ENCODE results near the gene EPHB1. TPM values are rescaled to one million over a fixed set of nuclear protein-coding genes. Genes with fewer than 3 reads are reported as not detected.
A peak's percentile ranks its signal among the peaks of the same experiment; 100 is the strongest.

EPHB1 gene
- total RNA-seq, 4 donors from 2014 or later: 11.1 to 14.2 (median 13.0) TPM

DNA sequence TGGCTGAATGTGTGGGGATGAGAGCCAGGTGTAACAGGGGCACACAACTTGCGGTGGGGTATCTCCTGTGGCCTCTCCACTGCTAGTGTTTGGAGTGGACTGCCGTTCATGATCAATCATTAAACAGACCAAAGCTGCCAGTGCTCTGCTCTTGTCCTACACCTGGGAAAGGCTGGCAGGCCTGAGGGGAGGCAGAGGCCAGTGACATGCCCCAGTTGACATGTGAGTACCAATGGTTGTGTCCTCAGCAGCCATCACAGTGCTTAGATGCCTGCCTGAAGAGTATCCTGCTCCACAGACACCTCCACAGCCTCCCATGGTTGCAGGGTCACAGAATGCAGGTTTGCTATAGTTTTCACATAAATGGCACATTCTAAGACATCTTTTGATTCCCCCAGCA, 348.4 kb downstream of the EPHB1 start:
- intact Hi-C loops (cut with DNase I; ENCODE audit: low total_unique reads): no loop called here
- H3K4me3 ChIP-seq (ENCODE audit: low read depth, poor library complexity, severe bottlenecking): no peak overlapping the region
- whole genome bisulfite sequencing, 2 donors: 90 to 96% methylated on average over 2 of the region's 2 CpGs

DNA sequence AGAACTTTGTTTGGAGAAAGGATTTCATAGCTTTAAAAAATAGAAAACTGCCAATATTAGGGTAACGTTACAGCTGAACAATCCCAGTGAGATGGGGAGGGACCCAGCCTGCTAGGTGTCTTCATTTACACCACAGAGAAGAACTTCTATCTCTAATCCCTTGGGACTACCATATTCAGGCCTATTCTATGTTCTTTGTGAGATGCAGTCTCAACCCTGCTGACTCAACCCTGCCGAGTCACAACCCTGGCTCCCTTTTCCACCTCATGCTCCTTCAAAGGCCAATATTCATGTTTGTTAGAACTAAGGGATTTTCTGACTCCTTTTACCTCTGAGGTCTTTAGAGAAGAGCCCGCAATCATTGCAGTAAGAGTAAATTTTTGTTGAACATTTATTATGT, 350.5 kb downstream of the EPHB1 start:
- intact Hi-C loops (cut with DNase I; ENCODE audit: low total_unique reads): no loop called here
- no peak overlapping the region for H3K4me3 ChIP-seq (ENCODE audit: low read depth, poor library complexity, severe bottlenecking)
- WGBS, 2 donors: 87 to 90% methylated on average over 3 of the region's 3 CpGs
- no peak for TF ChIP-seq POLR2A (IDR thresholded peaks at IDR 0.05)
- TF ChIP-seq, protein P1, sequence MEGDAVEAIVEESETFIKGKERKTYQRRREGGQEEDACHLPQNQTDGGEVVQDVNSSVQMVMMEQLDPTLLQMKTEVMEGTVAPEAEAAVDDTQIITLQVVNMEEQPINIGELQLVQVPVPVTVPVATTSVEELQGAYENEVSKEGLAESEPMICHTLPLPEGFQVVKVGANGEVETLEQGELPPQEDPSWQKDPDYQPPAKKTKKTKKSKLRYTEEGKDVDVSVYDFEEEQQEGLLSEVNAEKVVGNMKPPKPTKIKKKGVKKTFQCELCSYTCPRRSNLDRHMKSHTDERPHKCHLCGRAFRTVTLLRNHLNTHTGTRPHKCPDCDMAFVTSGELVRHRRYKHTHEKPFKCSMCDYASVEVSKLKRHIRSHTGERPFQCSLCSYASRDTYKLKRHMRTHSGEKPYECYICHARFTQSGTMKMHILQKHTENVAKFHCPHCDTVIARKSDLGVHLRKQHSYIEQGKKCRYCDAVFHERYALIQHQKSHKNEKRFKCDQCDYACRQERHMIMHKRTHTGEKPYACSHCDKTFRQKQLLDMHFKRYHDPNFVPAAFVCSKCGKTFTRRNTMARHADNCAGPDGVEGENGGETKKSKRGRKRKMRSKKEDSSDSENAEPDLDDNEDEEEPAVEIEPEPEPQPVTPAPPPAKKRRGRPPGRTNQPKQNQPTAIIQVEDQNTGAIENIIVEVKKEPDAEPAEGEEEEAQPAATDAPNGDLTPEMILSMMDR (IDR thresholded peaks at IDR 0.05): no peak
- no peak for DNase-seq (ENCODE audit: low spot score in 2 of 2)

More for the DNA sequence above, 348.4 kb downstream of the EPHB1 start:
- no peak for TF ChIP-seq POLR2A (IDR thresholded peaks at IDR 0.05)
- TF ChIP-seq, protein P1 (IDR thresholded peaks at IDR 0.05): no peak
- no peak for DNase-seq (ENCODE audit: low spot score in 2 of 2)

DNA sequence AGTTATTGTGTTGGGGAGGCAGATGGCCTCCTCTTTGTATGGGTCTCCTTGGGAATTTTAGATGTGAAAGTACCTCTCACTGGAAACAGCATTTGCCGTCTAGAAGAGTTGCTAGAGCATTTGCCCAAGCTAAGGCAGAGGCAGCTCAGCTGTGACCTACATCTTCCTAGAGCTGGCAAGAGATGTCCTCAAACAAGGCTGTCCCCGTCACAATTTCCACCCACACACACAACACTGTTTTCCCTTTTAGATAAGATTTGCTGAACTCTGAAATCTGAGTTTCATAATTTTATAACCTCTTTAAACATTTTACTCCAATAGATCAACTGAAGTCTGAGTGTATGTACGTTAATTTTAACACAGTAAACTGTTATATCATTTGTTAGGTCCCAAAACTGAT, 352.6 kb downstream of the EPHB1 start:
- WGBS, 2 donors: 56 to 65% methylated on average over 3 of the region's 3 CpGs
- H3K4me3 ChIP-seq (ENCODE audit: low read depth, poor library complexity, severe bottlenecking): no peak overlapping the region
- peak in 1 of 2 donors; percentile 20 for DNase-seq (ENCODE audit: low spot score in 2 of 2)
- TF ChIP-seq, protein P1 (IDR thresholded peaks at IDR 0.05): no peak
- no peak for TF ChIP-seq POLR2A (IDR thresholded peaks at IDR 0.05)
- intact Hi-C loops (cut with DNase I; ENCODE audit: low total_unique reads): no loop called here

DNA sequence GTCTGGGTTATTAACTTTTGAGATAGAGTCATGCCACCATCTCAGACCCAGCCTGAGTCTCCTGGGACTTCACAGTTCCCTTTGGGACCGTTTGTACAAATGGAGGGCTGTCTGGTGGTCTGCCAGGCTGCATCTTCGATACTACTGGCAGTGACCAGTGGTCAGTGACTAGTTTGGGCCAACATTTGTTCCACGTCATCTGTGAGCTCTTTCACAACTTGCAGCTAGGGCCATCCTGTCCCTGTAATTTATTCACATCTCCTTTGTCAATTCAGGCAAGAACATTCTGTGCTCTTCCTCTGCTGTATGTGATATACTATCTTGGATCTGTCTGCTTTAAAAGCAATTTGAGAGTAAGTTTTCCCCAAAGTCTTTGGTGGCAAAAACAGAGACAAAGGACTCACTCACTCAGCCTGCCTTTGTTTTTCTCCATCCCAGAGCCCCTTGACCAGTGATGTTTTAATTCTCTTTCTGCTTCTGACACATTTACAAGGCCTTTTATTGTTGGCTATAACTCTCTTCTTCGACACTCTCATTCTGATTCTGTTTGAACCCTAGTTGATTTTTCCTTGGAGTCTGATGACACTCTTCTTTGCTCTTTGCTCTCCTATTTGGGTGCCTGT, 353.4 kb downstream of the EPHB1 start:
- TF ChIP-seq POLR2A (IDR thresholded peaks at IDR 0.05): no peak
- TF ChIP-seq, protein P1 (IDR thresholded peaks at IDR 0.05): no peak
- intact Hi-C loops (cut with DNase I; ENCODE audit: low total_unique reads): no loop called here
- 45 to 55% methylated on average over 4 of the region's 4 CpGs for WGBS, 2 donors
- no peak overlapping the region for H3K4me3 ChIP-seq (ENCODE audit: low read depth, poor library complexity, severe bottlenecking)
- peak in 1 of 2 donors; percentile 47 for DNase-seq (ENCODE audit: low spot score in 2 of 2)

DNA sequence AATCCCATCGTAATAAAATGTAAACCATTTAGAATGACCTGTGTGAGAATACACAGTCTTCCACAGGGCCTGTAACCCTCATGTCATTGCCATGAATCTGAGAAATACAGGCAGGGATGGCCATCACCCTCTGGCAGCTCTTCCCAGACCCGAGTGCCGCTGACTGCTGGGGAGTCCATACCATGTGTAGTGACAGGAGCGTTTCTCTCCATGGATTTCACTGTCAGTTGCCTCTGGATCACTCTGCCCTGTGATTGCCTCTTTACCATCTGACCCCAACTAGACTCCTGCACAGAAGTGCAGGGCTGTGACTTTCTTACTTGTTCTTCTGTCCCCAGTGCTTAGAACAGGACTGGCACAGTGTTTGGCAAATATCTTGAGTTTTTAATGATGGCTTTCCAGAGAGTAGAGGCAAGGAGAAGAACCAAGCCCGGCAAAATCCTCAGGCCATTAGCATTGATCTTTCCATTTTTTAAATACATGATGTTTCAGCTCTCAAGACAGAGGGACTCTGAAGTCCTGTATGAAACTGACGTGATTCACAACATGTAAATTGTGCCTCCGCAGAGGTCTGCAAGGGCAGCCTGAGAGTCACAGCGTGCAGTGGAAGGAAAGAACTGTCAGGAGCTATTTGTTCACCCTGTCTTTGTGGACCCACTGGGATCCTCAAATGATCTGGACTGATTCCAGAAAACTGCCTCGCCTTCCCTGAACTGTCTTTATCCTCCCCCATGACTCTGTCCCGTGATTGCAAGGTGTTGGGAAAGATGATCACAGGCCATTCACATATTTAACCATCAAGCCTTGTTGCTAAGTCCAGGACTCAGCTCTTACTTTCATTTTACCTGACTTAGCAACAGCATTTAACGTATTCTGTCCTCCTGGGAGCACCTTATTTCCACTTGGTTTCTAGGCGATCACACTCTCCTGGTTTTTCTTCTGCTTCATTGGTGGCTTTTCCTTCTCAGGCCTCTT, 354.9 kb downstream of the EPHB1 start:
- intact Hi-C loops (cut with DNase I; ENCODE audit: low total_unique reads): no loop called here
- TF ChIP-seq, protein P1 (IDR thresholded peaks at IDR 0.05): no peak
- no peak for TF ChIP-seq POLR2A (IDR thresholded peaks at IDR 0.05)
- H3K4me3 ChIP-seq (ENCODE audit: low read depth, poor library complexity, severe bottlenecking): no peak overlapping the region
- WGBS, 2 donors: 73 to 81% methylated on average over 12 of the region's 12 CpGs
- no peak for DNase-seq (ENCODE audit: low spot score in 2 of 2)
